Measurements from ENCODE around the gene CREBL2. TPM values are rescaled to one million over a fixed set of nuclear protein-coding genes. Genes with fewer than 3 reads are reported as not detected.

Gene CREBL2
- total RNA-seq, 1 donor from 2014 or later, result 31.5 TPM

- DNase-seq (ENCODE audit: low read depth, low spot score), result no peak
Observed at GRCh38 chr12:12673296-12673695, 61.6 kb downstream of the CREBL2 start.

DNA sequence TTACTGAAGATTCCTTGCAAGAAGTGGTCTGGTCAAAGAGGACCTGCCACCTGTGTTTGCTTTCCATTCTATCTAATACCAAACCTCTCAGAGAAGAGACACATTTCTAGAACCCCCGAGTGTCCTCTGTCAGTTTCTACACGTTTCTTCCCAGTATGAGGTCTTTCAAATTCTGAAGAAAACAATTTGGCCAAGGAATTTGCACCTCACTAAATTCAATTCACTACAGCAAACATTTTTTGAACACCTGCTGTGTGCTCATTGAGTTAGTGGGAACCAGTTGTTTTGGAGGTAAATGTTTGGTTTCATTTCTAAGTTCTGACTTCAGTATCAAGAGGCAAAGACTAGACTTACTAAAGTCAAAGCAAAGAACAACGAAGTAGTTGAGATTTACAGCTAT lies 64.9 kb downstream of the CREBL2 start:
- no peak for DNase-seq (ENCODE audit: low read depth, low spot score)

DNA sequence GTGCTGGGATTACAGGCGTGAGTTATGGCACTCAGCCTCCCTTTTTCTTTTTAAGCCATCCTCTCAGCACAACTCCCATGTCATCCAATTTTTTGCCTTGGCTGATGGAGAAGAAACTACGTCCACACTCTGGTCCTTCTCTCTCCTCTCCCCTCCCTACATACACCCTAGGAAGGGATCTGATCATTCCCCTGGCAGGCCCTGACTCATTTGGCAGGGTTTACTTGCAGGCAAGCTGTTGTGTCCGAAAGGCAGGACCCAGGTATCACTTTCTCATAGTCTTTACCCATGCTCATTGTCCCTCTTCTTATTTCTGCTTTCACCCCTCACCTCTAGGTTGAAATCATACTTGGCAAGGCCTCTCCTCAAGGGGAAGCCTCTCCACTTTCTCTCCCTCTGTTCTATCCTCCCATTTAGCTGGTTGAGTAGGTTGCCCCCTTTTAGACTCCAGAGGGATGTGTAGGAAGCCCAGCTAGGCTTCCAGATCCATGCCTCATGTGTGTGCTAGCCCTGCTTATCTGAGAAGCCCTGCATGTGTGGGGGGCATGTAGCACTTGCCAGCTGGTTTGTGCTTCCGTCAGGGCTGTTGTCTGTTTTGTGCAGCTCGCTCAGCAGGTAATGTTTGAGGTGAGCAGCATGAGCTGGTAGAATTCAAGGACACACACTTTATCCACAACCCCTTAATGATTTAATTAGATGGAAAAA lies 69.5 kb downstream of the CREBL2 start:
- DNase-seq (ENCODE audit: low read depth, low spot score), result no peak

GRCh38 chr12:12682284-12682683 lies 70.6 kb downstream of the CREBL2 start:
- DNase-seq (ENCODE audit: low read depth, low spot score), result no peak

GRCh38 chr12:12683136-12683697 lies 71.5 kb downstream of the CREBL2 start:
- DNase-seq (ENCODE audit: low read depth, low spot score), result no peak

DNA sequence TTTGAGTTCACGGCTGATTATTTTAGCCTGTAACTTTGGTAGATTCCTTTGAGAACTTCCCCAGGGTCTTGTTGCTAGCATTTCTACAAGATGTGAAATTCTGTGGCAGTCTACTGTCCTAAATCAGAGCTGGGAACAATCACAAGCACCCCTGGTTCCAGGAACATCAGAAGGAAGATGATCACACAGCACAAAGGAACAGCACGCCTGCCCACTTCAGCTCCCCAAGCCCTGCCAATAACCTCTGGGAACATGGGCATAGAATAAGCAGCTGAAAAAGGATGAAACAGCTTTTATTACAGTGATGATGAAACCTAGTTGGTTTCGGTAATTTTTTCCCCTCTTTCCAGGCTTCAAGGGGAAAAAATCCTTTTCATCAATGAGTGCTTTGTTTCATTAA lies 72.0 kb downstream of the CREBL2 start:
- DNase-seq (ENCODE audit: low read depth, low spot score), result no peak

GRCh38 chr12:12684375-12685106 lies 72.9 kb downstream of the CREBL2 start:
- DNase-seq (ENCODE audit: low read depth, low spot score), result peak; percentile 13

DNA sequence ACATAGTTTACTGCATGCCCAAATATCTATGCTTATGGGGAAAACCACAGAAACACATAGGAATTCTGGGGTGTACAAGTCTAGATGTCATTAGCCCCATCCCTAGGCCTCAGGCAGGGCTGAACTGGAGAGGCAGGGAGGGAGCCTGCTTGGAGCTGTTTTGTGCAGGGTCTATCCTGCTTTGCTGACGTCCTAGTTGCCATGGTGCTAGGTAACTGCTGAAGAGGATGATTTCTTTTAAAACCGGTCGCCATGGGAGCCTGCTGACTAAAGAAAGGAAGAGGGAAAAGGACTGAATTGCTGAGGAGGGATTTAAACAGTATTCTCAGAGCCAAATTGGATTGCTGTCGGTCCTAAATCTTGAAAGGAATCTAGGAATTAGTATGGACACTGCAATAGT lies 73.6 kb downstream of the CREBL2 start:
- DNase-seq (ENCODE audit: low read depth, low spot score), result no peak

- DNase-seq (ENCODE audit: low read depth, low spot score), result no peak
Observed at GRCh38 chr12:12686472-12686871, 74.8 kb downstream of the CREBL2 start.

- DNase-seq (ENCODE audit: low read depth, low spot score), result no peak
Observed at GRCh38 chr12:12686925-12687324, 75.2 kb downstream of the CREBL2 start.

DNA sequence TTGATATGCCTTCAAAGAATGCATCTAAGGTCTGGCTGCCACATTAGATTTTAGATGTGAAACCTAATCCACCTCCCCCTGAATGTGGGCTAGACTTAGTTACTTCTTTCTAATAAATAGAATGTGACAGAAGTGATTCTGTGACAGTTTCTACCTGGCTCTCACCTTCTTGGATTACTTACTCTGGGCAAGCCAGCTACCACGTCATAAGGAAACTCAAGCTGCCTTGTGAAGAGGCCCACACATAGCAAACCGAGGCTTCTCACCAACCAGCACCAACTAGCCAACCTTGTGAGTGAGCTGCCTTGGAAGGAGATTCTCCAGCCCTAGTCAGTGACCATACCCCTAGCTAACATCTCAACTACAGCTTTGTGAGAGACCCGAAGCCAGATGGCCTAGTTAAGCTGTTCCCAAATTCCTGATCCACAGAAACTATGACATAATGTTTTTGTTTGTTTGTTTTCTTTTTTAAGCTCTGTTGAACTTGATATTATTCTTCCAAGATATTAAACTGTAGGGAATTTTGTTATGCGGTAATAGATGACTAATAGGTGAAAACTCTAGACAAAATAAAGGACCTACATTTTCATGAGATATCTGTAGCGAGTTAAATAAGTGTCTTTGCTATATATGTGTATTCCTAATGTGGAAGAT lies 78.1 kb downstream of the CREBL2 start:
- no peak for DNase-seq (ENCODE audit: low read depth, low spot score)

- no peak for DNase-seq (ENCODE audit: low read depth, low spot score)
Observed at GRCh38 chr12:12691549-12691948, 79.9 kb downstream of the CREBL2 start.

DNA sequence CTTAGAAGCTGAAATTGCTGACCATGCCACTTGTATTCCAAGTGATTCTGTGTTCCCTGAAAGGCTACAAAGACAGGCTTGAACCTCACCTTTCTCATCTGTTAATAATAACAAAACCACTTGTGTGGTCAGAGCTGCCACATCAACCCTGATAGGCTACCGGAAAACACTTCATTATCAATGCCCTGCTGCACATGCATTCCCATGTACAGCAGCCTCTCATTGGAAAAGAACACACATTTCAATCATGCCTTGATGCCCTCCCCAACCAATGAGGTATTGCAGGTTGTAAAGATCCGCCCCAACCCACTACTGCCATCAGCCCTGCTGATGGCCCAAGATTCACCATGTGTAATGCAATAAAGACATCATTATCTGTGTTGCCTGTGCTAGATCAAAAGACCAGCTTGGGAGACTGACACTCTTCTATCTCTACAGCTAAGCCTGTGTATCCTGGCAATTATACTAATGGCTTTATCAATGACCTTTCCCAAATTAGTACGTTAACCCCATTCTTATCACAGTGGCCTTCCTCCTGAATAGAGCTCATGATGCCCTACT lies 81.5 kb downstream of the CREBL2 start:
- DNase-seq (ENCODE audit: low read depth, low spot score), result no peak

Other genes starting within 250 kb of the CREBL2 start
- 9.6 and 13.1 TPM in 2 replicates for gene DUSP16, start 49.0 kb upstream of the CREBL2 start, total RNA-seq
- 0.33 and 0.78 TPM in 2 replicates for gene GPR19, start 84.3 kb downstream of the CREBL2 start, total RNA-seq
- gene CDKN1B, start 105.5 kb downstream of the CREBL2 start, total RNA-seq, result 49.5 and 56.7 TPM in 2 replicates
- 3.8 and 5.6 TPM in 2 replicates for gene APOLD1, start 173.8 kb downstream of the CREBL2 start, total RNA-seq
- gene DDX47, start 201.5 kb downstream of the CREBL2 start, total RNA-seq, result 66.1 and 90.0 TPM in 2 replicates